Smooth muscle cell (in vitro differentiated cells): ENCODE measurements around the gene PCDH9. TPM values are rescaled to one million over a fixed set of nuclear protein-coding genes. Genes with fewer than 3 reads are reported as not detected.
A peak's percentile ranks its signal among the peaks of the same experiment; 100 is the strongest.

Experiments used
- DNase-seq: peaks from one replicate; lab custom pipeline; 2025; ENCODE audit not compliant: unreplicated experiment; lab: John Stamatoyannopoulos, UW
- H2AFZ ChIP-seq: fragments of 200-600 bp; sonication (generic); 2 replicates; pipeline ENCODE4 v1.6.0; 2016; ENCODE audit warnings: antibody characterized with exemption, low read depth, mild to moderate bottlenecking
- H3F3A ChIP-seq: fragments of 200-600 bp; sonication (generic); 2 replicates; pipeline ENCODE4 v1.6.0; 2017; ENCODE audit warnings: antibody characterized with exemption, low read depth
- H3K27ac ChIP-seq: fragments of 200-600 bp; sonication (generic); 2 replicates; pipeline ENCODE4 v1.5.1; 2016; ENCODE audit warnings: low read depth, mild to moderate bottlenecking
- H3K27me3 ChIP-seq: fragments of 200-600 bp; sonication (generic); 2 replicates; pipeline ENCODE4 v1.6.1; 2016; ENCODE audit warnings: low read depth, mild to moderate bottlenecking
- H3K36me3 ChIP-seq: fragments of 200-600 bp; sonication (generic); 2 replicates; pipeline ENCODE4 v1.5.1; 2016; ENCODE audit warnings: low read depth
- H3K4me1 ChIP-seq: fragments of 200-600 bp; sonication (generic); 2 replicates; pipeline ENCODE4 v1.5.1; 2016; ENCODE audit warnings: low read depth
- H3K4me2 ChIP-seq: fragments of 200-600 bp; sonication (generic); 2 replicates; pipeline ENCODE4 v1.6.0; 2016; ENCODE audit warnings: mild to moderate bottlenecking
- H3K4me3 ChIP-seq: fragments of 200-600 bp; sonication (generic); 2 replicates; pipeline ENCODE4 v1.5.1; 2016; ENCODE audit warnings: mild to moderate bottlenecking
- H3K79me2 ChIP-seq: fragments of 200-600 bp; sonication (generic); 2 replicates; pipeline ENCODE4 v1.6.0; 2016; ENCODE audit warnings: low read depth, mild to moderate bottlenecking
- H3K9ac ChIP-seq: fragments of 200-600 bp; sonication (generic); 2 replicates; pipeline ENCODE4 v1.6.0; 2016; ENCODE audit warnings: low read depth
- H3K9me3 ChIP-seq: fragments of 200-600 bp; sonication (generic); replicated peaks from 2 replicates; pipeline ENCODE4 v1.5.1; 2016; ENCODE audit warnings: low read depth
- H4K20me1 ChIP-seq: fragments of 200-600 bp; sonication (generic); 2 replicates; pipeline ENCODE4 v1.6.0; 2016; ENCODE audit warnings: low read depth
- WGBS: methylation state at CpG from one replicate; pipeline ENCODE4 v1.1.7; 2016; ENCODE audit warnings: low lambda C conversion rate; 5-methylcytosine and 5-hydroxymethylcytosine counted together
- polyA plus RNA-seq: library from polyadenylated mRNA; unstranded; fragments of >200 nt; fragmentation: Nextera tagmentation; extraction: Ambion mirVana; gene quantifications from 2 replicates; pipeline ENCODE4 v1.2.1, GENCODE V29; 2016
- total RNA-seq: library from RNA; depleted of rRNA; stranded (reverse); fragments of >200 nt; gene quantifications from 2 replicates; pipeline ENCODE4 v1.2.3, GENCODE V29; 2014
- TF ChIP-seq, protein P1 (sequence below): fragments of 200-600 bp; sonication (generic); IDR thresholded peaks from 2 replicates; pipeline ENCODE4 v1.5.1; 2017; ENCODE audit warnings: borderline replicate concordance, mild to moderate bottlenecking, antibody characterized with exemption; ENCODE audit not compliant: insufficient read depth, poor library complexity, severe bottlenecking

The PCDH9 gene
- total and polyA plus RNA-seq, 2 experiments from 2014 or later = 0.65 to 1.9 TPM

DNA sequence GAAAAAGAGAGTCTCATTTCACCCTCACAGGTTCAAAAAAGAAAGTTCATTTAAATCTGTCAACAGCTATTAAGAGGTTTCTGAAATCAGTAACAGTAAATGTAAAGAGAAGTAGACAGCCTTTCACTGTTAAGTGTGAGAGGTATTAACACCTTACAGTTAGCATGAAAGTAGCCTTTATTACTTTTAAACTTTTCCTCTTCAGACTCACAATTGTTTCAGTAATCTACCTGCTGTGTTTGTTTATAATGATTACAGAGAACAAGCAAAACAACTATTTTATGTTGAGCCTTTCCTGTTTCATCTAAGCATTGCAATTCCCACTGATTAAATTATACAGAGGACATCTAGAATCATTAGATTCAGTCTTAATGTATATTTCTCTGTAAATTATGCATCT lies 159.8 kb downstream of the PCDH9 start:
- H3K4me3 ChIP-seq = no peak overlapping the region
- H3K4me1 ChIP-seq = peaks cover 20% of the 10 kb centered on the region
- TF ChIP-seq, protein P1, sequence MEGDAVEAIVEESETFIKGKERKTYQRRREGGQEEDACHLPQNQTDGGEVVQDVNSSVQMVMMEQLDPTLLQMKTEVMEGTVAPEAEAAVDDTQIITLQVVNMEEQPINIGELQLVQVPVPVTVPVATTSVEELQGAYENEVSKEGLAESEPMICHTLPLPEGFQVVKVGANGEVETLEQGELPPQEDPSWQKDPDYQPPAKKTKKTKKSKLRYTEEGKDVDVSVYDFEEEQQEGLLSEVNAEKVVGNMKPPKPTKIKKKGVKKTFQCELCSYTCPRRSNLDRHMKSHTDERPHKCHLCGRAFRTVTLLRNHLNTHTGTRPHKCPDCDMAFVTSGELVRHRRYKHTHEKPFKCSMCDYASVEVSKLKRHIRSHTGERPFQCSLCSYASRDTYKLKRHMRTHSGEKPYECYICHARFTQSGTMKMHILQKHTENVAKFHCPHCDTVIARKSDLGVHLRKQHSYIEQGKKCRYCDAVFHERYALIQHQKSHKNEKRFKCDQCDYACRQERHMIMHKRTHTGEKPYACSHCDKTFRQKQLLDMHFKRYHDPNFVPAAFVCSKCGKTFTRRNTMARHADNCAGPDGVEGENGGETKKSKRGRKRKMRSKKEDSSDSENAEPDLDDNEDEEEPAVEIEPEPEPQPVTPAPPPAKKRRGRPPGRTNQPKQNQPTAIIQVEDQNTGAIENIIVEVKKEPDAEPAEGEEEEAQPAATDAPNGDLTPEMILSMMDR = no peak
- H3K27ac ChIP-seq = no peak overlapping the region
- H3F3A ChIP-seq = no peaks in the 10 kb centered on the region
- no peaks in the 10 kb centered on the region for H3K9me3 ChIP-seq
- no peaks in the 10 kb centered on the region for H4K20me1 ChIP-seq
- no peak overlapping the region for H3K9ac ChIP-seq
- H3K27me3 ChIP-seq = no peaks in the 10 kb centered on the region
- H3K79me2 ChIP-seq = no peaks in the 10 kb centered on the region
- no peak overlapping the region for H2AFZ ChIP-seq
- H3K36me3 ChIP-seq = no peaks in the 10 kb centered on the region
- H3K4me2 ChIP-seq = no peak overlapping the region
- no peak for DNase-seq

DNA sequence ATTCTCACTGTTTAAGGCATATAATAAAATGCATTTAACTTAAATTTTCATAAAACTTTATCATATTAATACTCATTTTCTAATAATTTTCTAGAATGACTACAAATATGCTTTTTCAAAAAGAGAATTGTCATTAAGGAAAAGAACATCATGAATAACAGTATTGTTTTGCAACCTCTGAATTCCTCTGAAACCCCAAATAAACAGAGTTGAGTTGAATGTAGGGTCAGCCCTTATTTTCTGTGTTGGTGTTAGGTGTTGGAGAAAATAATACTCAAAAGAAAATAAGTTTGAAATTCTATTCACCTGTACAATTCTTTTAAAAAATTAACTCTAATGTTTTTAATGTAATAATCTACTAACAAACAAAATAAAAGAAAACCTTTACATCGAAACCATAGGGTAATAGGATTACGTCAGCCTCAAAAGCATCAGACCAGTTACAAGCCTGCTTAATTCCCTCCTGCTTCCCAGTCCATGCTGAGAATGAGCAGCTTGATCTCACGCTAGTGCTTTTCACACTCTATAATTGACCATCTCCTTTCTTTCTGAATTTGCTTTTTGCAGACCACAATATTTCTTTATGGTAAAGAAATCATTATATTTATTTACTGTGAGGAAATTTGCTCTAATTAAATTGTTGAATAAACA lies 160.9 kb downstream of the PCDH9 start:
- Histone ChIP-seq H2AFZ (no peak overlapping the region), H3K79me2 (no peaks in the 10 kb centered on the region), H4K20me1 (no peaks in the 10 kb centered on the region), H3F3A (no peaks in the 10 kb centered on the region), H3K4me1 (peaks cover 20% of the 10 kb centered on the region), H3K9ac (no peak overlapping the region), H3K27ac (no peak overlapping the region), H3K9me3 (no peaks in the 10 kb centered on the region), H3K27me3 (no peaks in the 10 kb centered on the region), H3K4me3 (no peak overlapping the region), H3K4me2 (peak overlapping the region; percentile 39), H3K36me3 (no peaks in the 10 kb centered on the region)
- DNase-seq = no peak
- 42% methylated on average over 3 of the region's 3 CpGs for WGBS
- TF ChIP-seq, protein P1 = no peak

DNA sequence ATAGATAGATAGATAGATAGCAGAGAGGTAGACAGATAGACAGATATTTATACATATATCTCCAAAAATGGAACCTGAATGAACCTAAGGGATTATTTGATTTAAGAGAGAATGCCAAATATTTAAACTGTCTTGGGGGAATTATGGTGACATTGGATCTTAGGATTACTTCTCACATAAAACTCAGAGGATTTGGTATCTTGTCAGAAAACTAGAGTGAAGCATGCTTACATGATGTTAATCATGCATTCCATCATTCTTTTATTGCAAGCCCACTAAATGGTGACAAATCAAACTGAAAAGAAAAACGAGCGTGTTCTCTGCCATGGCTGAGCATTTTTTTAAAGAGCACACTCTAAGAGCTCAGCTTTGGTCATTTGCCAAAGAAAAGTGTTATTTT lies 165.2 kb downstream of the PCDH9 start:
- no peak for DNase-seq

DNA sequence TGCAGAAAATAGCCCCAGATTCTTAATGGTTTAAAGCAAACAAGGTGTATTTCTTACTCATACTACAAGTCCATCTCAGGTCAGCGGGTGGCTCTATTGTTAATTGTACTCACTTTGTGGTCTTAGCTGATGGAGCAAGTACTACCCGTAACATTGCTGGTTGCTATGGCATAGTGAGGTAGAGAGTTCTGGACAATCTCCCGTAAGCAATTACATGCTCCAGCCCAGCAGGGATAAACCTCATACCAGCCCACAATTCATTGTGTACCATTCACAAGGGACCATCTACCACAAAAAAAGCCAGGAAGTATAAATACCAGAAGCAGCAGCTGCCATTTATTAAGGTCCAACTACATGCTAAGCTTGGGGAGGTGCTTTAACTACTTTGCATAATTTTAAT lies 167.1 kb downstream of the PCDH9 start:
- Histone ChIP-seq H2AFZ (no peak overlapping the region), H3K4me3 (no peak overlapping the region), H3K4me2 (no peak overlapping the region), H4K20me1 (no peaks in the 10 kb centered on the region), H3F3A (no peaks in the 10 kb centered on the region), H3K9ac (no peak overlapping the region), H3K4me1 (peaks cover 9% of the 10 kb centered on the region), H3K9me3 (no peaks in the 10 kb centered on the region), H3K27ac (no peak overlapping the region), H3K36me3 (no peaks in the 10 kb centered on the region), H3K79me2 (no peaks in the 10 kb centered on the region), H3K27me3 (no peaks in the 10 kb centered on the region)
- no peak for DNase-seq
- TF ChIP-seq, protein P1 = no peak
- 77% methylated on average over 3 of the region's 3 CpGs for WGBS

More for the DNA sequence above, 165.2 kb downstream of the PCDH9 start:
- Histone ChIP-seq H3K4me2 (no peak overlapping the region), H3K4me1 (peaks cover 20% of the 10 kb centered on the region), H3K9me3 (no peaks in the 10 kb centered on the region), H3K9ac (no peak overlapping the region), H3K27ac (no peak overlapping the region), H3K27me3 (no peaks in the 10 kb centered on the region), H3F3A (no peaks in the 10 kb centered on the region), H3K4me3 (no peak overlapping the region), H3K36me3 (no peaks in the 10 kb centered on the region), H3K79me2 (no peaks in the 10 kb centered on the region), H2AFZ (no peak overlapping the region), H4K20me1 (no peaks in the 10 kb centered on the region)
- TF ChIP-seq, protein P1 = no peak
- WGBS = 71% methylated on average over 2 of the region's 2 CpGs
